ENCODE measurements around the gene EPS8L2. TPM values are rescaled to one million over a fixed set of nuclear protein-coding genes. Genes with fewer than 3 reads are reported as not detected.

The EPS8L2 gene
- total and polyA plus RNA-seq, 10 of the 15 experiments (the other 5 are each of a cell fraction or from before 2014, with no cell fraction given), result 0.76 to 20.0 (median 9.7) TPM

DNA sequence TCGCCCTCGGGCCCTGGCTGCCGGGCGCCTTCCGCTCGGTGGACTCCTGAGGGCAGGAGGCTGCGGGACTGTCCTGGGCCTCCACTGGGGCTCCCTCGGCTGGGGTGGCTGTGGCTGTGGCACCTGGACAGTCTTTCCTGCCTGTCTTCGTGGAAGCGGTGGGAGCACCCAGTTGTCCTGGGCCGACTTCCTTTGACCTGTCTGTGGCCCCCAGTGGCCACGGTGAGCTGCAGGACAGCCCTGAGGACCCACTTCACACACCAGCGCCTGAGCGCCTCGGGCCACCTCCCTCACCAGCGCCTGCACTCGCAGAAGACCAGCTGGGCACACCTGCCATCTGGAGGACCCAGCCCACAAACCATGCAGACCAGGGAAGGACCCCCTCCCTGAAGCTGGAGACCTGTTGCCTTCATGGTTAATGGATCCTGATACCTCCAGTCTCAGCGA lies 1.8 kb upstream of the EPS8L2 start (continued):
- TF ChIP-seq CEBPB (IDR thresholded peaks at IDR 0.05; ENCODE audit: borderline replicate concordance in 1 of 2, low read depth in 2 of 2, low read length in 2 of 2) (no peak), DPF2 (IDR thresholded peaks at IDR 0.05) (no peak), RAD21 (IDR thresholded peaks at IDR 0.05; ENCODE audit: insufficient read depth, low read depth, low read length) (no peak), ZNF384 (IDR thresholded peaks at IDR 0.05; ENCODE audit: borderline replicate concordance, low read depth, low read length) (no peak), TCF12 (IDR thresholded peaks at IDR 0.05; ENCODE audit: low read depth, low read length) (no peak), PAX8 (IDR thresholded peaks at IDR 0.05) (no peak), BMI1 (IDR thresholded peaks at IDR 0.05; ENCODE audit: borderline replicate concordance) (no peak), KDM1A (IDR thresholded peaks at IDR 0.05; ENCODE audit: borderline replicate concordance) (no peak), NR2C1 (IDR thresholded peaks at IDR 0.05) (no peak)
- TF ChIP-seq, protein P1, sequence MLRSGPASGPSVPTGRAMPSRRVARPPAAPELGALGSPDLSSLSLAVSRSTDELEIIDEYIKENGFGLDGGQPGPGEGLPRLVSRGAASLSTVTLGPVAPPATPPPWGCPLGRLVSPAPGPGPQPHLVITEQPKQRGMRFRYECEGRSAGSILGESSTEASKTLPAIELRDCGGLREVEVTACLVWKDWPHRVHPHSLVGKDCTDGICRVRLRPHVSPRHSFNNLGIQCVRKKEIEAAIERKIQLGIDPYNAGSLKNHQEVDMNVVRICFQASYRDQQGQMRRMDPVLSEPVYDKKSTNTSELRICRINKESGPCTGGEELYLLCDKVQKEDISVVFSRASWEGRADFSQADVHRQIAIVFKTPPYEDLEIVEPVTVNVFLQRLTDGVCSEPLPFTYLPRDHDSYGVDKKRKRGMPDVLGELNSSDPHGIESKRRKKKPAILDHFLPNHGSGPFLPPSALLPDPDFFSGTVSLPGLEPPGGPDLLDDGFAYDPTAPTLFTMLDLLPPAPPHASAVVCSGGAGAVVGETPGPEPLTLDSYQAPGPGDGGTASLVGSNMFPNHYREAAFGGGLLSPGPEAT (IDR thresholded peaks at IDR 0.05; ENCODE audit: low read depth), result no peak
- TF ChIP-seq, protein P2, sequence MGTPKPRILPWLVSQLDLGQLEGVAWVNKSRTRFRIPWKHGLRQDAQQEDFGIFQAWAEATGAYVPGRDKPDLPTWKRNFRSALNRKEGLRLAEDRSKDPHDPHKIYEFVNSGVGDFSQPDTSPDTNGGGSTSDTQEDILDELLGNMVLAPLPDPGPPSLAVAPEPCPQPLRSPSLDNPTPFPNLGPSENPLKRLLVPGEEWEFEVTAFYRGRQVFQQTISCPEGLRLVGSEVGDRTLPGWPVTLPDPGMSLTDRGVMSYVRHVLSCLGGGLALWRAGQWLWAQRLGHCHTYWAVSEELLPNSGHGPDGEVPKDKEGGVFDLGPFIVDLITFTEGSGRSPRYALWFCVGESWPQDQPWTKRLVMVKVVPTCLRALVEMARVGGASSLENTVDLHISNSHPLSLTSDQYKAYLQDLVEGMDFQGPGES (IDR thresholded peaks at IDR 0.05), result no peak
- TF ChIP-seq, protein P3, sequence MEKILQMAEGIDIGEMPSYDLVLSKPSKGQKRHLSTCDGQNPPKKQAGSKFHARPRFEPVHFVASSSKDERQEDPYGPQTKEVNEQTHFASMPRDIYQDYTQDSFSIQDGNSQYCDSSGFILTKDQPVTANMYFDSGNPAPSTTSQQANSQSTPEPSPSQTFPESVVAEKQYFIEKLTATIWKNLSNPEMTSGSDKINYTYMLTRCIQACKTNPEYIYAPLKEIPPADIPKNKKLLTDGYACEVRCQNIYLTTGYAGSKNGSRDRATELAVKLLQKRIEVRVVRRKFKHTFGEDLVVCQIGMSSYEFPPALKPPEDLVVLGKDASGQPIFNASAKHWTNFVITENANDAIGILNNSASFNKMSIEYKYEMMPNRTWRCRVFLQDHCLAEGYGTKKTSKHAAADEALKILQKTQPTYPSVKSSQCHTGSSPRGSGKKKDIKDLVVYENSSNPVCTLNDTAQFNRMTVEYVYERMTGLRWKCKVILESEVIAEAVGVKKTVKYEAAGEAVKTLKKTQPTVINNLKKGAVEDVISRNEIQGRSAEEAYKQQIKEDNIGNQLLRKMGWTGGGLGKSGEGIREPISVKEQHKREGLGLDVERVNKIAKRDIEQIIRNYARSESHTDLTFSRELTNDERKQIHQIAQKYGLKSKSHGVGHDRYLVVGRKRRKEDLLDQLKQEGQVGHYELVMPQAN (conservative IDR thresholded peaks at IDR 0.05), result no peak

All from GM12878 (cell line).